RWPE1 (cell line): Measurements from ENCODE around the gene CLK3.

Experiments used
- CTCF ChIA-PET: fragments of 350-600 bp; sonication (Branson Sonifier 250); formaldehyde crosslinking; extraction: SDS; loops from one replicate; lab custom pipeline; 2021; lab: Yijun Ruan, JAX
- POLR2A ChIA-PET: fragments of 400-600 bp; formaldehyde crosslinking; extraction: SDS; loops from one replicate; lab custom pipeline; 2020; ENCODE audit warnings: antibody characterized with exemption; ENCODE audit not compliant: low non-redundant PET; lab: Yijun Ruan, JAX
- DNase-seq: peaks from one replicate; pipeline ENCODE4 v3.0.0; 2012; ENCODE audit warnings: low spot score
- H3K27ac ChIP-seq: fragments of 450-650 bp; 2 replicates; pipeline ENCODE4 v1.5.1; 2017
- CTCF ChIP-seq: fragments of 450-650 bp; conservative IDR thresholded peaks from 2 replicates; pipeline ENCODE4 v1.5.1; 2017; ENCODE audit warnings: low read depth, mild to moderate bottlenecking

CLK3 gene

GRCh38 chr15:74663303-74664027 lies 47.8 kb downstream of the CLK3 start:
- CTCF ChIA-PET, result interaction anchor here (0.6 to 1.2 kb wide), 3 partner anchors 9 to 133 kb away, joined by 3 to 9 read pairs (median 3); no protein-coding TSS in a partner anchor
- TF ChIP-seq CTCF, result no peak
- POLR2A ChIA-PET, result interaction anchor here (0.6 kb wide), 1 partner anchor 33 kb away, joined by 3 read pairs; no protein-coding TSS in a partner anchor
- no peak for DNase-seq
- H3K27ac ChIP-seq, result no peak overlapping the region

- DNase-seq, result no peak
- TF ChIP-seq CTCF, result no peak
- ChIA-PET POLR2A (interaction anchor here (0.6 kb wide), 1 partner anchor 32 kb away, joined by 3 read pairs; no protein-coding TSS in a partner anchor), CTCF (interaction anchor here (1.0 to 1.5 kb wide), 2 partner anchors 29 to 105 kb away, joined by 4 to 9 read pairs; no protein-coding TSS in a partner anchor)
- no peak overlapping the region; the same call in 1 of the 2 replicates for H3K27ac ChIP-seq
Measured at GRCh38 chr15:74664028-74664616, 48.5 kb downstream of the CLK3 start.

GRCh38 chr15:74664670-74665069 lies 49.0 kb downstream of the CLK3 start:
- ChIA-PET POLR2A (no interaction called here), CTCF (interaction anchor here (1.5 kb wide), 1 partner anchor 30 kb away, joined by 4 read pairs; no protein-coding TSS in a partner anchor)
- TF ChIP-seq CTCF, result no peak
- DNase-seq, result no peak
- H3K27ac ChIP-seq, result no peak overlapping the region

GRCh38 chr15:74667975-74668374 lies 52.3 kb downstream of the CLK3 start:
- ChIA-PET CTCF (no interaction called here), POLR2A (no interaction called here)
- no peak for DNase-seq
- no peak overlapping the region for H3K27ac ChIP-seq
- TF ChIP-seq CTCF, result no peak

GRCh38 chr15:74669627-74670026 lies 54.0 kb downstream of the CLK3 start:
- H3K27ac ChIP-seq, result no peak overlapping the region
- TF ChIP-seq CTCF, result no peak
- DNase-seq, result no peak
- ChIA-PET CTCF (interaction anchor here (0.6 to 0.7 kb wide), 2 partner anchors 23 to 93 kb away, joined by 3 read pairs; no protein-coding TSS in a partner anchor), POLR2A (no interaction called here)

GRCh38 chr15:74674161-74674560 lies 58.5 kb downstream of the CLK3 start:
- H3K27ac ChIP-seq, result no peak overlapping the region
- no peak for DNase-seq
- ChIA-PET CTCF (interaction anchor here (0.7 kb wide), 1 partner anchor 147 kb away, joined by 3 read pairs; no protein-coding TSS in a partner anchor), POLR2A (no interaction called here)
- TF ChIP-seq CTCF, result no peak
